GM12892 (cell line): ENCODE data around the gene SSBP3.

ENCODE experiments used
- POLR2A ChIP-seq: IDR thresholded peaks from 2 replicates; pipeline ENCODE4 v1.6.1; 2011; ENCODE audit warnings: low read depth, low read length, control low read depth
- TAF1 ChIP-seq: IDR thresholded peaks from 2 replicates; pipeline ENCODE4 v1.6.1; 2011; ENCODE audit warnings: low read depth, mild to moderate bottlenecking, control low read depth, low read length, borderline replicate concordance

DNA sequence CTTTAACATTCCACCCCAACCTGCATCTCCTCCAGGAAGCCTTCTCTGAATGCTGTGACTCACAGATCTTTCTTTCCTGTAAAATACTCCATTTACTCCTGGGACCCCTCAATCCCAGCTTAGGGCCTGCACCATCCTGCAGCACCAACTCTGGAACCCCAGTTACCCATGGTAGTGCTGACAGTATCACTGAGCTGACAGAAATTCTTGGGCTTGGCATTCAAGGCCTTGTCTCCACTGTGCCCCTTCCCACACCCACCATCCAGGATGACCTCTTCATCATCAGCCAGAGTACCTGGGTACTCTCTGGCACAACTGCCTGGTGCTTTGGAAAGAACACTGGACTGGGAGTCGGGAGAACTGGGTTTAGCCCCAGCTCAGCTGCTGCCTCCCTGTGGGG lies 214.7 kb downstream of the SSBP3 start:
- TF ChIP-seq POLR2A = no peak
- TF ChIP-seq TAF1 = no peak
